ENCODE results near the gene MT1M. TPM values are rescaled to one million over a fixed set of nuclear protein-coding genes. Genes with fewer than 3 reads are reported as not detected.

The MT1M gene
- total and polyA plus RNA-seq, 10 of the 15 experiments (the other 5 are each of a cell fraction or from before 2014, with no cell fraction given) = not detected

GRCh38 chr16:56679818-56680217 lies 47.4 kb downstream of the MT1M start:
- WGBS (ENCODE audit: insufficient coverage, insufficient replicate concordance, low lambda C conversion rate, missing lambda C conversion rate) = 36% methylated on average over 6 of the region's 6 CpGs

More at GRCh38 chr16:56679818-56680217, 47.4 kb downstream of the MT1M start:
- H3K27me3 ChIP-seq (replicated peaks in 1 of 2; ENCODE audit: control insufficient read depth in 2 of 2, insufficient read depth in 2 of 2, low read length in 1 of 2) = no peaks in the 10 kb centered on the region; a peak in 2 of 4 replicates
- ChIA-PET RAD21 (ENCODE audit: unreplicated experiment) (no interaction called here), POLR2A (interaction anchor here (1.5 kb wide), 1 partner anchor 22 kb away, joined by 3 read pairs; no protein-coding TSS in a partner anchor), CTCF (interaction anchor here (1.5 to 1.8 kb wide), 2 partner anchors 22 to 70 kb away, joined by 3 to 5 read pairs; no protein-coding TSS in a partner anchor), SMC1A (ENCODE audit: uncharacterized antibody, unreplicated experiment) (interaction anchor here (1.0 kb wide), 1 partner anchor 133 kb away, joined by 3 read pairs; no protein-coding TSS in a partner anchor)
- no TSS peak for BruUV-seq (replicated peaks)
- no peaks in the 10 kb centered on the region for H3K36me3 ChIP-seq (ENCODE audit: control insufficient read depth in 2 of 2, insufficient read depth in 2 of 2, low read length in 1 of 2)
- in situ Hi-C loops (cut with MboI) = loop anchor here (25.0 kb wide), 1 partner anchor 743 kb away; no protein-coding TSS in a partner anchor
- FAIRE-seq (no peak), DNase-seq (ENCODE audit: low read depth, low spot score) (no peak), ATAC-seq (no peak)
- TF ChIP-seq SREBF1 (IDR thresholded peaks at IDR 0.05; ENCODE audit: low read length) (no peak), RBBP5 (conservative IDR thresholded peaks at IDR 0.05) (no peak), HDAC6 (IDR thresholded peaks at IDR 0.05; ENCODE audit: unreplicated experiment) (no peak), ZBTB11 (CRISPR knock-in tag; IDR thresholded peaks at IDR 0.05) (no peak), BHLHE40 (IDR thresholded peaks at IDR 0.05; ENCODE audit: borderline replicate concordance in 1 of 2, low read depth in 2 of 2, low read length in 1 of 2) (no peak), MLLT1 (IDR thresholded peaks at IDR 0.05) (no peak), CTCF (IDR thresholded peaks at IDR 0.05 in 2 of 3, conservative IDR thresholded peaks at IDR 0.05 in 1 of 3; ENCODE audit: control insufficient read depth in 2 of 3, extremely low read depth in 1 of 3, insufficient read depth in 1 of 3, low read depth in 3 of 3, low read length in 3 of 3) (no peak)
- intact Hi-C loops (cut with micrococcal nuclease; ENCODE audit: unreplicated experiment) = no loop called here
- peaks cover 12% of the 10 kb centered on the region for H3K4me1 ChIP-seq (ENCODE audit: control insufficient read depth, insufficient read depth, low read length)
- H3K9ac ChIP-seq (ENCODE audit: control insufficient read depth, insufficient read depth, low read length) = no peak overlapping the region
- H3K4me3 ChIP-seq = no peak overlapping the region
- no peaks in the 10 kb centered on the region for H3K9me3 ChIP-seq (replicated peaks; ENCODE audit: control insufficient read depth, insufficient read depth, low read length)
- no peaks in the 10 kb centered on the region for H4K20me1 ChIP-seq (ENCODE audit: control insufficient read depth, insufficient read depth)
- H3K27ac ChIP-seq (ENCODE audit: control insufficient read depth, insufficient read depth) = no peak overlapping the region
- no peak overlapping the region for H2AFZ ChIP-seq (ENCODE audit: control insufficient read depth, low read depth, low read length)
- no peak overlapping the region for H3K4me2 ChIP-seq (ENCODE audit: control insufficient read depth, insufficient read depth)
- H3K79me2 ChIP-seq (ENCODE audit: control insufficient read depth, insufficient read depth, low read length) = no peaks in the 10 kb centered on the region
